ENCODE measurements around the gene ACSL5. TPM values are rescaled to one million over a fixed set of nuclear protein-coding genes. Genes with fewer than 3 reads are reported as not detected.

Gene ACSL5
- total and polyA plus RNA-seq, 2 donors (not counting 1 experiment from before 2014, with no cell fraction given) = 1.7 to 6.6 TPM

DNA sequence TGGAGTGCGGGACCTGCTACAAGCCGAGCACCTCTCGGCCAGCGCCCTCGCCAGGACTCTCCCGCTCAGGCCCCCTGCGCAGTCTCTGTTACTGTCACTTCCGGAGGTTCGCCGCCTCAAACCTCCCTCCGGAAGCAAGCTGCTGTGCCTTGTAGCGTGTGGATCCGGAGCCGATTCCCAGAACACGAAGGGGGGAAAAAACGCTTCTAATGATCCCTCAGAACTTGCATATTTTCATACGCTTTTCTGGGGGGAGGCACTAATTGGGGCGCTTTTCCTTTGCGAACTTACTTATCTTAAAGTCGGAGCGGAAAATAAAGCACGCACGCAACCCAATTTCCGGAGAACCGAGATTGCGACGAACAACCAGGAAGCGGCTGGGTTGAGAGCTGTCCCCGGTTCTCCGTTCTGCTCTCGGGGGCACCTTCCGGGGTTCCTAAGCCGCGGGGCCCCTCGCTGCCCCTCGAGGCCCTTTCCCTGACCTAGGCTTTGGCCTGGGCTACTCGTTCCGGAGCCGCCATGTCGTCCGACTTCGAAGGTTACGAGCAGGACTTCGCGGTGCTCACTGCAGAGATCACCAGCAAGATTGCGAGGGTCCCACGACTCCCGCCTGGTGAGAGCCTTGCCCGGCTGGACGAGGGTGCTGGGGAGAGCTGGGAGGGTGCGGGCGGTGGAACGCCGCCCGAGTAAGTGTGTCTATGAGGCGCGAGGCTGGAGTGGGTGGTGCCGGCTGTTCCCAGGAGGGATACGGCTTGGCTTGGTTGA lies 73.1 kb downstream of the ACSL5 start, which contains the start of the genes VTI1A and ZDHHC6:
VTI1A (plus strand) TSS at position 361 of the 765 bp plus-strand sequence; CDS start at position 520, 159 bp downstream.
ZDHHC6 (minus strand) TSS at position 60 of the 765 bp plus-strand sequence. CDS start 1,478 bp downstream, outside the sequence.
- peaks cover 42% of the 10 kb centered on the region for H3K79me2 ChIP-seq (ENCODE audit: control insufficient read depth, insufficient read depth, low read length)
- peak within 1 kb of the TSS; percentile 96 for H3K4me2 ChIP-seq (ENCODE audit: extremely low read depth, insufficient read depth, low read length)
- no peaks in the 10 kb centered on the region for H3K9me3 ChIP-seq (ENCODE audit: control insufficient read depth, insufficient read depth, low read depth, low read length)
- H3K9ac ChIP-seq (ENCODE audit: insufficient read depth, low read length) = peak within 1 kb of the TSS; percentile 81
- H3K27me3 ChIP-seq (ENCODE audit: control insufficient read depth, insufficient read depth, low read length) = no peaks in the 10 kb centered on the region
- H3K4me1 ChIP-seq (ENCODE audit: control insufficient read depth, extremely low read depth, insufficient read depth, low read length) = peaks cover 3% of the 10 kb centered on the region
- peak within 1 kb of the TSS; percentile 95 for H2AFZ ChIP-seq (ENCODE audit: low read length)
- H3K4me3 ChIP-seq (replicated peaks in 1 of 4; ENCODE audit: control extremely low read depth in 1 of 4, insufficient read depth in 1 of 4, low read depth in 3 of 4, low read length in 4 of 4) = peak within 1 kb of the TSS; percentile 83 to 99 (median 97)
- peaks cover 3% of the 10 kb centered on the region for H3K36me3 ChIP-seq (ENCODE audit: control insufficient read depth, insufficient read depth, low read length)
- no peaks in the 10 kb centered on the region for H4K20me1 ChIP-seq (ENCODE audit: control insufficient read depth, extremely low read depth, insufficient read depth, low read length)
- TF ChIP-seq EZH2 (IDR thresholded peaks at IDR 0.05; ENCODE audit: low read length, missing control alignments) (no peak), CTCF (conservative IDR thresholded peaks at IDR 0.05 in 1 of 2, IDR thresholded peaks at IDR 0.05 in 1 of 2; ENCODE audit: low read depth in 1 of 2, low read length in 2 of 2) (peak; percentile 24 to 30)
- H3K27ac ChIP-seq (ENCODE audit: insufficient read depth, low read length) = peak within 1 kb of the TSS; percentile 96
- DNase-seq (ENCODE audit: low read depth in 2 of 2) = peak; percentile 85 to 88

DNA sequence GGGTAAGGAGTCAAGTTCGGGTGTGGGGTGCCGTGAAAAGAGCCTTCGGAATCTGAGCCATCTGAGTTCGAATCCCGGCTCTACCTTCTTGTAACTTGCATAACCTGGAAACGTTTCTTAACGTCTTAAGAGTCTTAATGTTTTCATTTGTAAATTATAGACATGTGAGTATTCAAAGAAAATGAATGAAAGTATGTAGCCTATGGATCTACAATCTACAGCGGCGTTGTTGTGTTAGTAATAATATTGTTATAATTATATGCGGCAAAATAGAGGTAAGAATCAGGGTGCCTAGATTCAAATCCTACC lies 73.7 kb downstream of the ACSL5 start:
- peak overlapping the region; percentile 88 for H2AFZ ChIP-seq (ENCODE audit: low read length)
- H3K4me1 ChIP-seq (ENCODE audit: control insufficient read depth, extremely low read depth, insufficient read depth, low read length) = peaks cover 3% of the 10 kb centered on the region
- no peaks in the 10 kb centered on the region for H4K20me1 ChIP-seq (ENCODE audit: control insufficient read depth, extremely low read depth, insufficient read depth, low read length)
- no peaks in the 10 kb centered on the region for H3K9me3 ChIP-seq (ENCODE audit: control insufficient read depth, insufficient read depth, low read depth, low read length)
- H3K4me2 ChIP-seq (ENCODE audit: extremely low read depth, insufficient read depth, low read length) = peak overlapping the region; percentile 80
- TF ChIP-seq EZH2 (IDR thresholded peaks at IDR 0.05; ENCODE audit: low read length, missing control alignments) (no peak), CTCF (conservative IDR thresholded peaks at IDR 0.05 in 1 of 2, IDR thresholded peaks at IDR 0.05 in 1 of 2; ENCODE audit: low read depth in 1 of 2, low read length in 2 of 2) (no peak)
- H3K79me2 ChIP-seq (ENCODE audit: control insufficient read depth, insufficient read depth, low read length) = peaks cover 42% of the 10 kb centered on the region
- peak overlapping the region; percentile 83 to 99 (median 97) for H3K4me3 ChIP-seq (replicated peaks in 1 of 4; ENCODE audit: control extremely low read depth in 1 of 4, insufficient read depth in 1 of 4, low read depth in 3 of 4, low read length in 4 of 4)
- peak overlapping the region; percentile 96 for H3K27ac ChIP-seq (ENCODE audit: insufficient read depth, low read length)
- H3K27me3 ChIP-seq (ENCODE audit: control insufficient read depth, insufficient read depth, low read length) = no peaks in the 10 kb centered on the region
- peak overlapping the region; percentile 81 for H3K9ac ChIP-seq (ENCODE audit: insufficient read depth, low read length)
- H3K36me3 ChIP-seq (ENCODE audit: control insufficient read depth, insufficient read depth, low read length) = peaks cover 3% of the 10 kb centered on the region
- DNase-seq (ENCODE audit: low read depth in 2 of 2) = no peak

DNA sequence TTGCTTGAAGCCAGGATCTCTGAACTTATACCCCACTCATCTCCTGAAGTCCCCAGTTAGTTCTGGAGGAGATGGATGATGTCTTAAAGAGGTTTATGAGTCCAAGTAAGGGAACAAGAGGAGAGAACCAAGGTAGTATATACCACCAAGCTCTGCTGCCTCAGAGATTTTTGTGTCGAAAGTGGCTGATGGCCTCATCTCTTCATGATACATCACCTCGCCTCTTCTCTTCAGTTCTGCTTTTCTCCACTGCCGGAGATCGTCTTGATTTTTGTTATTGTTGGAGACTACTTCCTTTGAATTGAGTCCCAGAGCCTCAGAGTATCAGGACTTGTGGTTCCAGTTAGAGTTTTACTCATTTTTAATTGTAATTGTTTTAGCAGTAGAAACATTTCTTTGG lies 75.0 kb downstream of the ACSL5 start:
- no peak for TF ChIP-seq EZH2 (IDR thresholded peaks at IDR 0.05; ENCODE audit: low read length, missing control alignments)
- no peak for TF ChIP-seq CTCF (conservative IDR thresholded peaks at IDR 0.05 in 1 of 2, IDR thresholded peaks at IDR 0.05 in 1 of 2; ENCODE audit: low read depth in 1 of 2, low read length in 2 of 2)
- no peak overlapping the region for H3K9ac ChIP-seq (ENCODE audit: insufficient read depth, low read length)

More for the DNA sequence above, 75.0 kb downstream of the ACSL5 start:
- H3K4me2 ChIP-seq (ENCODE audit: extremely low read depth, insufficient read depth, low read length) = no peak overlapping the region
- H4K20me1 ChIP-seq (ENCODE audit: control insufficient read depth, extremely low read depth, insufficient read depth, low read length) = no peaks in the 10 kb centered on the region
- no peaks in the 10 kb centered on the region for H3K27me3 ChIP-seq (ENCODE audit: control insufficient read depth, insufficient read depth, low read length)
- no peak overlapping the region for H2AFZ ChIP-seq (ENCODE audit: low read length)
- H3K4me3 ChIP-seq (replicated peaks in 1 of 4; ENCODE audit: control extremely low read depth in 1 of 4, insufficient read depth in 1 of 4, low read depth in 3 of 4, low read length in 4 of 4) = no peak overlapping the region
- H3K36me3 ChIP-seq (ENCODE audit: control insufficient read depth, insufficient read depth, low read length) = peaks cover 3% of the 10 kb centered on the region
- no peaks in the 10 kb centered on the region for H3K9me3 ChIP-seq (ENCODE audit: control insufficient read depth, insufficient read depth, low read depth, low read length)
- peaks cover 3% of the 10 kb centered on the region for H3K4me1 ChIP-seq (ENCODE audit: control insufficient read depth, extremely low read depth, insufficient read depth, low read length)
- peaks cover 42% of the 10 kb centered on the region for H3K79me2 ChIP-seq (ENCODE audit: control insufficient read depth, insufficient read depth, low read length)
- no peak for DNase-seq (ENCODE audit: low read depth in 2 of 2)
- no peak overlapping the region for H3K27ac ChIP-seq (ENCODE audit: insufficient read depth, low read length)
